ENCODE data around the gene STAT5B. TPM values are rescaled to one million over a fixed set of nuclear protein-coding genes. Genes with fewer than 3 reads are reported as not detected.
A peak's percentile ranks its signal among the peaks of the same experiment; 100 is the strongest.

Gene STAT5B
- total and polyA plus RNA-seq, 2 of the 13 experiments (the other 11 are each of a cell fraction or from before 2014, with no cell fraction given) = 21.0 to 42.8 TPM

DNA sequence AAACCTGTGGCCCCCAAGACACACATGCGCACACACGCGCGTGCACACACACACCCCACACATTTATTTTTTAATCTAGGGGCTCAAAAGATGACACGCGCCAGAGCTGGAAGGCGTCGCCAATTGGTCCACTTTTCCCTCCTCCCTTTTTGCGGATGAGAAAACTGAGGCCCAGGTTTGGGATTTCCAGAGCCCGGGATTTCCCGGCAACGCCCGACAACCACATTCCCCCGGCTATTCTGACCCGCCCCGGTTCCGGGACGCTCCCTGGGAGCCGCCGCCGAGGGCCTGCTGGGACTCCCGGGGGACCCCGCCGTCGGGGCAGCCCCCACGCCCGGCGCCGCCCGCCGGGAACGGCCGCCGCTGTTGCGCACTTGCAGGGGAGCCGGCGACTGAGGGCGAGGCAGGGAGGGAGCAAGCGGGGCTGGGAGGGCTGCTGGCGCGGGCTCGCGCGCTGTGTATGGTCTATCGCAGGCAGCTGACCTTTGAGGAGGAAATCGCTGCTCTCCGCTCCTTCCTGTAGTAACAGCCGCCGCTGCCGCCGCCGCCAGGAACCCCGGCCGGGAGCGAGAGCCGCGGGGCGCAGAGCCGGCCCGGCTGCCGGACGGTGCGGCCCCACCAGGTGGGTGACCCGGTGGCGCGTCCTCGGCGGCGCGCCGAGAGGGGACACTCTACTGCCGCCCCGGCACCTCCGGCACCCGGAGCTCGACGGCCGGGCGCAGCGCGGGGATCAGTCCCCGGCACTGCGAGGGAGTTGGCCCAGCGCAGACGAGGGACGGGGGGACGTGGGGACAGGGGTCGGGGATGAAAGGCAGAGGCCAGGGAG lies 12.0 kb upstream of the STAT5B start, which contains the start of gene STAT5A (continued):
- TF ChIP-seq GLI4 (CRISPR knock-in tag; IDR thresholded peaks at IDR 0.05; ENCODE audit: borderline replicate concordance) = 0 out of 2 replicates have a peak, but pooled peaks have one; percentile 57
- peak; percentile 47; the same call in 1 of the 2 replicates for TF ChIP-seq SALL1 (CRISPR knock-in tag; IDR thresholded peaks at IDR 0.05)

GRCh38 chr17:42287305-42287976 lies 11.2 kb upstream of the STAT5B start:
- H3K4me1 ChIP-seq (ENCODE audit: insufficient read depth, low read length) = peaks cover 42% of the 10 kb centered on the region
- H4K20me1 ChIP-seq (ENCODE audit: insufficient read depth, low read length) = no peaks in the 10 kb centered on the region
- intact Hi-C loops (cut with micrococcal nuclease; ENCODE audit: unreplicated experiment) = loop anchor here (1.0 to 10.0 kb wide), 2 partner anchors 8 to 63 kb away; no protein-coding TSS in a partner anchor
- no TSS peak for BruUV-seq (replicated peaks)
- H3K79me2 ChIP-seq (ENCODE audit: insufficient read depth, low read length) = no peaks in the 10 kb centered on the region
- H3K27ac ChIP-seq (ENCODE audit: extremely low read length, insufficient read depth, low read length) = no peak overlapping the region
- in situ Hi-C loops (cut with HindIII; ENCODE audit: extremely low pct_ligation_motif_present, low pct_unique_long_range_greater_than_20kb) = no loop called here
- DNase-seq (ENCODE audit: low spot score) (no peak), ATAC-seq (no peak), FAIRE-seq (no peak)
- H2AFZ ChIP-seq (ENCODE audit: low read length) = no peak overlapping the region
- H3K9ac ChIP-seq (ENCODE audit: insufficient read depth, low read depth, low read length) = no peak overlapping the region
- no peaks in the 10 kb centered on the region for H3K9me3 ChIP-seq (ENCODE audit: low read length)
- H3K4me3 ChIP-seq (replicated peaks in 1 of 3; ENCODE audit: insufficient read depth in 1 of 3, low read depth in 2 of 3, low read length in 3 of 3) = peak overlapping the region in 2 of 3 experiments; percentile 62 to 72; a peak in 5 of 6 replicates
- POLR2A ChIA-PET = interaction anchor here (0.7 to 2.6 kb wide), 3 partner anchors 10 to 1260 kb away, joined by 3 to 9 read pairs (median 3); partner anchors contain the start of gene KRTAP1-5
- CTCF ChIA-PET (ENCODE audit: low intra/inter-chr PET ratio, low total read pairs) = no interaction called here
- peaks cover 6 to 36% of the 10 kb centered on the region in 2 experiments; a peak in 4 of 5 replicates for H3K27me3 ChIP-seq (ENCODE audit: control insufficient read depth in 1 of 2, insufficient read depth in 2 of 2, low read length in 2 of 2)
- peak overlapping the region; percentile 76 for H3K4me2 ChIP-seq (ENCODE audit: low read depth, low read length)
- H3K36me3 ChIP-seq (replicated peaks in 1 of 2; ENCODE audit: control insufficient read depth in 1 of 2, insufficient read depth in 2 of 2, low read length in 2 of 2) = no peaks in the 10 kb centered on the region
- 25% methylated on average over 12 of the region's 14 CpGs for WGBS (ENCODE audit: low lambda C conversion rate)
- TF ChIP-seq, protein P1, sequence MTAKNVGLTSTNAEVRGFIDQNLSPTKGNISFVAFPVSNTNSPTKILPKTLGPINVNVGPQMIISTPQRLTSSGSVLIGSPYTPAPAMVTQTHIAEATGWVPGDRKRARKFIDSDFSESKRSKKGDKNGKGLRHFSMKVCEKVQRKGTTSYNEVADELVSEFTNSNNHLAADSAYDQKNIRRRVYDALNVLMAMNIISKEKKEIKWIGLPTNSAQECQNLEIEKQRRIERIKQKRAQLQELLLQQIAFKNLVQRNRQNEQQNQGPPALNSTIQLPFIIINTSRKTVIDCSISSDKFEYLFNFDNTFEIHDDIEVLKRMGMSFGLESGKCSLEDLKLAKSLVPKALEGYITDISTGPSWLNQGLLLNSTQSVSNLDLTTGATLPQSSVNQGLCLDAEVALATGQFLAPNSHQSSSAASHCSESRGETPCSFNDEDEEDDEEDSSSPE (CRISPR knock-in tag; IDR thresholded peaks at IDR 0.05) = no peak
- no peak for TF ChIP-seq REXO4 (CRISPR knock-in tag; IDR thresholded peaks at IDR 0.05; ENCODE audit: borderline replicate concordance)
- TF ChIP-seq CBFB (CRISPR knock-in tag; IDR thresholded peaks at IDR 0.05) = no peak
- TF ChIP-seq RAD51 (IDR thresholded peaks at IDR 0.05; ENCODE audit: borderline replicate concordance) = no peak
- TF ChIP-seq PRDM10 (CRISPR knock-in tag; IDR thresholded peaks at IDR 0.05; ENCODE audit: low read depth) = peak; percentile 92
- no peak for TF ChIP-seq NPAS2 (CRISPR knock-in tag; IDR thresholded peaks at IDR 0.05; ENCODE audit: borderline replicate concordance)
- TF ChIP-seq ZNF687 (CRISPR knock-in tag; IDR thresholded peaks at IDR 0.05) = peak; percentile 49; the same call in 1 of the 2 replicates
- TF ChIP-seq ZNF672 (CRISPR knock-in tag; IDR thresholded peaks at IDR 0.05) = no peak
- TF ChIP-seq ZNF776 (CRISPR knock-in tag; IDR thresholded peaks at IDR 0.05) = no peak
